ENCODE data around the gene REEP6.

The REEP6 gene

DNA sequence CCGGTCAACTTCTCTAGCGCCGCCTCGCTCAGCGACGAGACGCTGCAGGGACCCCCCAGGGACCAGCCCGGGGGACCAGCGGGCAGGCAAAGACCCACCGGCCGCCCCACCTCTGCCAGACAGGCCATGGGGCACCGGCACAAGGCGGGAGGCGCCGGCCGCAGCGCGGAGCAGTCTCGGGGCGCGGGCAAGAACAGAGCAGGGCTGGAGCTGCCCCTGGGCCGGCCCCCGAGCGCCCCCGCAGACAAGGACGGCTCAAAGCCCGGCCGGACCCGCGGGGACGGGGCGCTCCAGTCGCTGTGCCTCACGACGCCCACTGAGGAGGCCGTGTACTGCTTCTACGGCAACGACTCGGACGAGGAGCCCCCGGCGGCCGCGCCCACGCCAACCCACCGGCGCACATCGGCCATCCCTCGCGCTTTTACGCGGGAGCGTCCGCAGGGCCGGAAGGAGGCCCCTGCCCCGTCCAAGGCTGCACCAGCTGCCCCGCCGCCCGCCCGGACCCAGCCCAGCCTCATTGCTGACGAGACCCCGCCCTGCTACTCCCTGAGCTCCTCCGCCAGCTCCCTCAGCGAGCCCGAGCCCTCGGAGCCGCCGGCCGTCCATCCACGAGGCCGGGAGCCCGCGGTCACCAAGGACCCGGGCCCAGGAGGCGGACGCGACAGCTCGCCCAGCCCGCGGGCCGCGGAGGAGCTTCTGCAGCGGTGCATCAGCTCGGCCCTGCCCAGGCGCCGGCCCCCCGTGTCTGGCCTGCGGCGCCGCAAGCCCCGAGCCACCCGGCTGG, 23.3 kb upstream of the REEP6 start:
- H3K27me3 ChIP-seq (ENCODE audit: insufficient read depth, poor library complexity, severe bottlenecking): peaks cover 64% of the 10 kb centered on the region
- H3K4me1 ChIP-seq (ENCODE audit: insufficient read depth, poor library complexity, severe bottlenecking): peaks cover 5% of the 10 kb centered on the region
- H3K4me3 ChIP-seq (ENCODE audit: severe bottlenecking): no peak overlapping the region
- TF ChIP-seq, protein P1, sequence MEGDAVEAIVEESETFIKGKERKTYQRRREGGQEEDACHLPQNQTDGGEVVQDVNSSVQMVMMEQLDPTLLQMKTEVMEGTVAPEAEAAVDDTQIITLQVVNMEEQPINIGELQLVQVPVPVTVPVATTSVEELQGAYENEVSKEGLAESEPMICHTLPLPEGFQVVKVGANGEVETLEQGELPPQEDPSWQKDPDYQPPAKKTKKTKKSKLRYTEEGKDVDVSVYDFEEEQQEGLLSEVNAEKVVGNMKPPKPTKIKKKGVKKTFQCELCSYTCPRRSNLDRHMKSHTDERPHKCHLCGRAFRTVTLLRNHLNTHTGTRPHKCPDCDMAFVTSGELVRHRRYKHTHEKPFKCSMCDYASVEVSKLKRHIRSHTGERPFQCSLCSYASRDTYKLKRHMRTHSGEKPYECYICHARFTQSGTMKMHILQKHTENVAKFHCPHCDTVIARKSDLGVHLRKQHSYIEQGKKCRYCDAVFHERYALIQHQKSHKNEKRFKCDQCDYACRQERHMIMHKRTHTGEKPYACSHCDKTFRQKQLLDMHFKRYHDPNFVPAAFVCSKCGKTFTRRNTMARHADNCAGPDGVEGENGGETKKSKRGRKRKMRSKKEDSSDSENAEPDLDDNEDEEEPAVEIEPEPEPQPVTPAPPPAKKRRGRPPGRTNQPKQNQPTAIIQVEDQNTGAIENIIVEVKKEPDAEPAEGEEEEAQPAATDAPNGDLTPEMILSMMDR (IDR thresholded peaks at IDR 0.05; ENCODE audit: poor library complexity, severe bottlenecking): no peak
- DNase-seq (ENCODE audit: low spot score) (no peak), ATAC-seq (ENCODE audit: low read depth) (no peak; the same call in 2 of the 3 replicates)
- H3K9me3 ChIP-seq (ENCODE audit: severe bottlenecking): no peaks in the 10 kb centered on the region
- no peaks in the 10 kb centered on the region for H3K36me3 ChIP-seq (ENCODE audit: low read depth)
- H3K27ac ChIP-seq (ENCODE audit: poor library complexity, severe bottlenecking): no peak overlapping the region

DNA sequence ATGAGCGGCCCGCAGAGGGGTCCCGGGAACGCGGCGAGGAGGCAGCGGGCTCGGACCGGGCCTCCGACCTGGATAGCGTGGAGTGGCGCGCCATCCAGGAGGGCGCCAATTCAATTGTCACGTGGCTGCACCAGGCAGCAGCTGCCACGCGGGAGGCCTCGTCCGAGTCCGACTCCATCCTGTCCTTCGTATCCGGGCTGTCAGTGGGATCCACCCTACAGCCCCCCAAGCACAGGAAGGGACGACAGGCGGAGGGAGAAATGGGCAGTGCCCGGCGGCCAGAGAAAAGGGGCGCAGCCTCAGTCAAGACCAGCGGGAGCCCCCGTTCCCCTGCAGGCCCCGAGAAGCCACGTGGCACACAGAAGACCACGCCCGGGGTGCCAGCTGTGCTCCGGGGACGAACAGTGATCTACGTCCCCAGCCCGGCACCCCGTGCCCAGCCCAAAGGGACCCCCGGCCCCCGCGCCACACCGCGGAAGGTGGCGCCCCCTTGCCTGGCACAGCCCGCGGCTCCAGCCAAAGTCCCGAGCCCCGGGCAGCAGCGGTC, 22.6 kb upstream of the REEP6 start:
- no peak for DNase-seq (ENCODE audit: low spot score)
- Histone ChIP-seq H3K9me3 (ENCODE audit: severe bottlenecking) (no peaks in the 10 kb centered on the region), H3K4me1 (ENCODE audit: insufficient read depth, poor library complexity, severe bottlenecking) (peaks cover 5% of the 10 kb centered on the region), H3K36me3 (ENCODE audit: low read depth) (no peaks in the 10 kb centered on the region), H3K27ac (ENCODE audit: poor library complexity, severe bottlenecking) (no peak overlapping the region), H3K4me3 (ENCODE audit: severe bottlenecking) (peak overlapping the region; percentile 29), H3K27me3 (ENCODE audit: insufficient read depth, poor library complexity, severe bottlenecking) (peaks cover 64% of the 10 kb centered on the region)
- ATAC-seq (ENCODE audit: low read depth): no peak
- TF ChIP-seq, protein P1 (IDR thresholded peaks at IDR 0.05; ENCODE audit: poor library complexity, severe bottlenecking): no peak

DNA sequence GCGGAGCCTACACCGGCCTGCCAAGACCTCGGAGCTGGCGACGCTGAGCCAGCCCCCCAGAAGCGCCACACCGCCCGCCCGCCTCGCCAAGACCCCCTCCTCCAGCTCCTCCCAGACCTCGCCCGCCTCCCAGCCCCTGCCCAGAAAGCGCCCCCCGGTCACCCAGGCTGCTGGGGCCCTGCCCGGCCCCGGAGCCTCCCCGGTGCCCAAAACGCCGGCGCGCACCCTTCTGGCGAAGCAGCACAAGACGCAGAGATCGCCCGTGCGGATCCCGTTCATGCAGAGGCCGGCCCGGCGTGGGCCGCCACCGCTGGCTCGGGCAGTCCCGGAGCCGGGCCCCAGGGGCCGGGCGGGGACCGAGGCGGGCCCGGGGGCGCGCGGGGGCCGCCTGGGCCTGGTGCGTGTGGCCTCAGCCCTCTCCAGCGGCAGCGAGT, 22.1 kb upstream of the REEP6 start:
- Histone ChIP-seq H3K4me1 (ENCODE audit: insufficient read depth, poor library complexity, severe bottlenecking) (peaks cover 5% of the 10 kb centered on the region), H3K4me3 (ENCODE audit: severe bottlenecking) (peak overlapping the region; percentile 29), H3K27ac (ENCODE audit: poor library complexity, severe bottlenecking) (no peak overlapping the region), H3K27me3 (ENCODE audit: insufficient read depth, poor library complexity, severe bottlenecking) (peaks cover 64% of the 10 kb centered on the region), H3K36me3 (ENCODE audit: low read depth) (no peaks in the 10 kb centered on the region), H3K9me3 (ENCODE audit: severe bottlenecking) (no peaks in the 10 kb centered on the region)
- ATAC-seq (ENCODE audit: low read depth): no peak
- no peak for DNase-seq (ENCODE audit: low spot score)
- TF ChIP-seq, protein P1 (IDR thresholded peaks at IDR 0.05; ENCODE audit: poor library complexity, severe bottlenecking): peak; percentile 28

DNA sequence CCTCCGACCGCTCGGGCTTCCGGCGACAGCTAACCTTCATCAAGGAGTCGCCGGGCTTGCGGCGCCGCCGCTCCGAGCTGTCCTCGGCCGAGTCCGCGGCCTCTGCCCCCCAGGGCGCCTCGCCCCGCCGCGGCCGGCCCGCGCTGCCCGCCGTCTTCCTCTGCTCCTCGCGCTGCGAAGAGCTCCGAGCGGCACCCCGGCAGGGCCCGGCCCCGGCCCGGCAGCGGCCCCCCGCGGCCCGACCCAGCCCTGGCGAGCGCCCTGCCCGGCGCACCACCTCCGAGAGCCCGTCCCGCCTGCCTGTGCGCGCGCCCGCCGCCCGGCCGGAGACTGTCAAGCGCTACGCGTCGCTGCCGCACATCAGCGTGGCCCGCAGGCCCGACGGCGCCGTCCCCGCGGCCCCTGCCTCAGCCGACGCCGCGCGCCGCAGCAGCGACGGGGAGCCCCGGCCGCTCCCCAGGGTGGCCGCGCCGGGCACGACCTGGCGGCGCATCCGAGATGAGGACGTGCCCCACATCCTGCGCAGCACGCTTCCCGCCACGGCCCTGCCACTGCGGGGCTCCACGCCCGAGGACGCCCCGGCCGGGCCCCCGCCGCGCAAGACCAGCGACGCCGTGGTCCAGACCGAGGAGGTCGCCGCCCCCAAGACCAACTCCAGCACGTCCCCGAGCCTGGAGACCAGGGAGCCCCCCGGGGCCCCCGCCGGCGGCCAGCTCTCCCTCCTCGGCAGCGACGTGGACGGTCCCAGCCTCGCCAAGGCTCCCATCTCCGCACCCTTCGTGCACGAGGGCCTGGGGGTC, 21.5 kb upstream of the REEP6 start:
- Histone ChIP-seq H3K27me3 (ENCODE audit: insufficient read depth, poor library complexity, severe bottlenecking) (peaks cover 64% of the 10 kb centered on the region), H3K4me1 (ENCODE audit: insufficient read depth, poor library complexity, severe bottlenecking) (peaks cover 5% of the 10 kb centered on the region), H3K9me3 (ENCODE audit: severe bottlenecking) (no peaks in the 10 kb centered on the region), H3K4me3 (ENCODE audit: severe bottlenecking) (peak overlapping the region; percentile 29), H3K36me3 (ENCODE audit: low read depth) (no peaks in the 10 kb centered on the region), H3K27ac (ENCODE audit: poor library complexity, severe bottlenecking) (no peak overlapping the region)
- DNase-seq (ENCODE audit: low spot score): no peak
- TF ChIP-seq, protein P1 (IDR thresholded peaks at IDR 0.05; ENCODE audit: poor library complexity, severe bottlenecking): peak; percentile 1
- ATAC-seq (ENCODE audit: low read depth): no peak

All from RWPE2 (cell line).